ENCODE measurements around the gene PLEKHM2. TPM values are rescaled to one million over a fixed set of nuclear protein-coding genes. Genes with fewer than 3 reads are reported as not detected.

PLEKHM2 gene
- total and polyA plus RNA-seq, 2 of the 8 experiments (the other 6 are each of a cell fraction or from before 2014, with no cell fraction given): 38.3 to 47.6 TPM

DNA sequence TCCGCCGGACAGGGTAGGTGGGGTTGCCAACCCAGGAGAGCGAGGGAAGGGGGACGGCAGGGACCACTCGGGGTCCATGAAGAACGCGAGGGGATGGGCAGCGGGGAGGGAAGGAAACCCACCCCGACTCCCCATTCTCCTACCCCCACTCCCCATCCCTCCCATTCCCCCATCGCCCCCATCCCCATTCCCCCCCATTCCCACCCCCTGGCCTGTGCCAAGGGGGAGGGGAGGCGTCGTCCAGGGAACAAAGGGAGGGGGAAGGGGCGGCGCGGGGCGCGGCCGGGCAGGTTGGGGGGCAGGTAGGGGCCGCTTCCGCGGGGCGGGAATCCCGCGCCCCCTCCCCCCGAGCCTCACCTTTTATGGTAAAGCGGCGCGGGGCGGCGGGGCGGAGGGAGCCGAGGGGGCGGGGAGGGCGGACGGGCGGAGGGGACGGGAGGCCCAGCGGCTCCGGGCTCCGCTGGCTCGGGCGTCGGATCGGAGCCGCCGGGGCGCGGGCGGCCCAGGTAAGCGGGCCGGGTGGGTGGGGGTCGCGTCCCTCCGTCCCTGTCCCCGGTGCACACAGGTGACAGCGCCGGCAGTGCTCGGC lies 74.3 kb downstream of the PLEKHM2 start, which contains the start of gene FBLIM1:
Gene FBLIM1 (plus strand): TSS at position 453 of the 589 bp plus-strand sequence. CDS start 6,189 bp downstream, outside the sequence.
- ChIA-PET POLR2A (ENCODE audit: partially characterized antibody) (interaction anchor here (0.6 to 2.8 kb wide), 8 partner anchors 9 to 207 kb away, joined by 3 to 14 read pairs (median 4); no protein-coding TSS in a partner anchor), CTCF (ENCODE audit: partially characterized antibody) (interaction anchor here (1.3 to 2.2 kb wide), 2 partner anchors 17 to 20 kb away, joined by 3 to 11 read pairs; no protein-coding TSS in a partner anchor)
- H2AK5ac ChIP-seq (ENCODE audit: low read depth, low read length): no peak within 1 kb of the TSS
- peak; percentile 70; the same call in 1 of the 2 replicates for TF ChIP-seq SRF (IDR thresholded peaks at IDR 0.05; ENCODE audit: low read depth, low read length)
- no peak for TF ChIP-seq SP4 (IDR thresholded peaks at IDR 0.05; ENCODE audit: low read length)
- 0 out of 2 replicates have a peak, but pooled peaks have one; percentile 25 for TF ChIP-seq TAF1 (IDR thresholded peaks at IDR 0.05; ENCODE audit: low read depth, low read length)
- no peak for TF ChIP-seq GTF2F1 (IDR thresholded peaks at IDR 0.05; ENCODE audit: borderline replicate concordance, low read depth, low read length)
- TF ChIP-seq KDM4A (IDR thresholded peaks at IDR 0.05; ENCODE audit: low read depth, low read length, severe bottlenecking): no peak
- peak in 1 of 2 experiments; percentile 49; a peak in 1 of 3 replicates for TF ChIP-seq POLR2A (IDR thresholded peaks at IDR 0.05; ENCODE audit: control extremely low read depth in 1 of 2, low read depth in 2 of 2, low read length in 2 of 2)
- H4K20me1 ChIP-seq (replicated peaks in 1 of 2; ENCODE audit: control insufficient read depth in 1 of 2, insufficient read depth in 2 of 2, low read length in 2 of 2): peaks cover 5 to 9% of the 10 kb centered on the region in 2 experiments
- no peak within 1 kb of the TSS for H3K23ac ChIP-seq (ENCODE audit: insufficient read length)
- no peak within 1 kb of the TSS; the same call in 1 of the 2 replicates for H2AFZ ChIP-seq (ENCODE audit: low read length)
- peak within 1 kb of the TSS; percentile 16 for H2BK120ac ChIP-seq (replicated peaks; ENCODE audit: low read depth, low read length)
- H3K4me3 ChIP-seq (ENCODE audit: extremely low read depth in 1 of 4, insufficient read depth in 2 of 4, low read depth in 3 of 4, low read length in 4 of 4): peak within 1 kb of the TSS; percentile 68 to 97 (median 84)
- no peaks in the 10 kb centered on the region for H3K9me3 ChIP-seq (ENCODE audit: insufficient read depth in 2 of 2, low read depth in 1 of 2, low read length in 1 of 2)
- H2BK5ac ChIP-seq (ENCODE audit: low read depth, low read length): peak within 1 kb of the TSS; percentile 60; the same call in 1 of the 2 replicates
- H3K27ac ChIP-seq (ENCODE audit: low read depth, low read length): peak within 1 kb of the TSS; percentile 68
- peak within 1 kb of the TSS; percentile 72 for H3K18ac ChIP-seq (ENCODE audit: extremely low read depth, low read length)
- peaks cover 0 to 41% of the 10 kb centered on the region in 2 experiments; a peak in 2 of 4 replicates for H3K79me2 ChIP-seq (ENCODE audit: control insufficient read depth in 1 of 2, insufficient read depth in 2 of 2, low read length in 2 of 2)
- H3K79me1 ChIP-seq (ENCODE audit: low read depth, low read length): peaks cover 11% of the 10 kb centered on the region
- H3K4me2 ChIP-seq (ENCODE audit: insufficient read depth in 1 of 2, low read depth in 2 of 2, low read length in 2 of 2): peak within 1 kb of the TSS; percentile 80 to 92
- 0 out of 2 replicates have a peak within 1 kb of the TSS, but pooled peaks have one; percentile 90 for H2BK15ac ChIP-seq (ENCODE audit: low read length)
- H3K4me1 ChIP-seq (replicated peaks in 1 of 4; ENCODE audit: control insufficient read depth in 3 of 4, insufficient read depth in 4 of 4, low read length in 3 of 4): peaks cover 14 to 37% (median 30%) of the 10 kb centered on the region in 4 experiments
- H2BK12ac ChIP-seq (ENCODE audit: low read depth, low read length): peak within 1 kb of the TSS; percentile 77; the same call in 1 of the 2 replicates
- peak within 1 kb of the TSS; percentile 57 for H3K4ac ChIP-seq (replicated peaks; ENCODE audit: insufficient read length, low read depth, low read length)
- no peak within 1 kb of the TSS for H3K14ac ChIP-seq (ENCODE audit: insufficient read length)
- H3K23me2 ChIP-seq (ENCODE audit: low read depth, low read length): peaks cover 10% of the 10 kb centered on the region; the same call in 1 of the 2 replicates
- DNase-seq (ENCODE audit: low read depth in 1 of 2, low spot score in 2 of 2) (peak in 1 of 2 experiments; percentile 79), FAIRE-seq (no peak)
- H3K9ac ChIP-seq (replicated peaks in 1 of 4; ENCODE audit: extremely low read depth in 1 of 4, low read depth in 3 of 4, low read length in 3 of 4): peak within 1 kb of the TSS; percentile 70 to 81 (median 79)
- peak within 1 kb of the TSS; percentile 22 for H4K91ac ChIP-seq (replicated peaks; ENCODE audit: insufficient read length, low read length)
- WGBS, 2 experiments (ENCODE audit: extremely low coverage in 1 of 2, insufficient coverage in 1 of 2, insufficient read length in 1 of 2, insufficient replicate concordance in 2 of 2, low coverage in 1 of 2, low lambda C conversion rate in 2 of 2, missing lambda C conversion rate in 1 of 2): 0% methylated on average over 4 of the region's 58 CpGs; no CpG with 5 or more reads in 1 of the 2 experiments
- no peaks in the 10 kb centered on the region for H3K27me3 ChIP-seq (replicated peaks in 1 of 4; ENCODE audit: control insufficient read depth in 3 of 4, extremely low read depth in 1 of 4, insufficient read depth in 3 of 4, low read length in 3 of 4)
- H3K56ac ChIP-seq (replicated peaks; ENCODE audit: insufficient read length, low read depth, low read length): peak within 1 kb of the TSS; percentile 74
- H3K36me3 ChIP-seq (ENCODE audit: control insufficient read depth in 2 of 4, insufficient read depth in 4 of 4, low read length in 3 of 4): no peaks in the 10 kb centered on the region
- H4K8ac ChIP-seq (ENCODE audit: extremely low read depth, insufficient read depth, low read length): peak within 1 kb of the TSS; percentile 77
- H2BK20ac ChIP-seq (ENCODE audit: low read length): 0 out of 2 replicates have a peak within 1 kb of the TSS, but pooled peaks have one; percentile 76
- H4K5ac ChIP-seq (ENCODE audit: insufficient read length, low read depth, low read length): peak within 1 kb of the TSS; percentile 86

Data from H1 (cell line).